NT2/D1 (cell line): ENCODE results near the gene SCG5.

Experiments used
- YY1 ChIP-seq: IDR thresholded peaks from 2 replicates; pipeline ENCODE4 v1.6.1; 2011; ENCODE audit not compliant: insufficient read length, insufficient read depth
- ZNF274 ChIP-seq: IDR thresholded peaks from 2 replicates; pipeline ENCODE4 v1.6.1; 2011; ENCODE audit warnings: mild to moderate bottlenecking, low read depth, low read length

DNA sequence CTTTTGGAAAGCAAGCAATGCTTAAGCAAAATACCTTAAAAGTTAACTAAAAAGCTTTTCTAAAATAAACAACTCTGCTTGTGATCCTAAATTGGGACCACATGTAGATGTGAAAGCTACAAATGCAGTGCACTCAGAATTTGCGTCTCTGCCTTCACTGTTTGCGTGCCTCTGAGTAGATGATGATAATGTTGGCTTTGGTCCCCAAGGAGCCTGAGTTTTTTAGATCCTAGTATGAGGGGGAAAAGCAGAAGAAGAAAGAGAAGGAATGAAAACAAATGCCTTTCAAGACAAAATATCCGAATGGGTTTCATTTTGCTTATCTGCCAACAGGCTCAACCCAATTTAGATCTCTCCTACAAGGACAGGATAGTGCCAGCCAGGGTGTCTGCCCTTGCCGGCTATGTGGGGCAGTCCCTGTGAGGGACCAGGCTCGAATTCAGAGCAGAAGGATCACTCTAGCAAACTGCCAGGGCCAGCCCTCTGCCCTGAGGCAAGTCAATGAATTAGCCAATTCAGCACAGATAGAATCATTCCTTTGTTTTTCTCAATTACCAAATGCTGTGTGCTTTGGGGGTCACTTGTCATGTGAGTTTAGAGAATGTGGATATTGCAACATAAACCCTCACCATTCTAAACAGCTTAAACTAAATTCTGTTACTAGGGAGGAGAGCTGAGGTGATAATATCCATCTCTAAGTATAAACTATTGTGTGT, 28.5 kb downstream of the SCG5 start:
- TF ChIP-seq ZNF274, result no peak
- TF ChIP-seq YY1, result no peak
